ENCODE measurements around the gene IPO13.

Gene IPO13

DNA sequence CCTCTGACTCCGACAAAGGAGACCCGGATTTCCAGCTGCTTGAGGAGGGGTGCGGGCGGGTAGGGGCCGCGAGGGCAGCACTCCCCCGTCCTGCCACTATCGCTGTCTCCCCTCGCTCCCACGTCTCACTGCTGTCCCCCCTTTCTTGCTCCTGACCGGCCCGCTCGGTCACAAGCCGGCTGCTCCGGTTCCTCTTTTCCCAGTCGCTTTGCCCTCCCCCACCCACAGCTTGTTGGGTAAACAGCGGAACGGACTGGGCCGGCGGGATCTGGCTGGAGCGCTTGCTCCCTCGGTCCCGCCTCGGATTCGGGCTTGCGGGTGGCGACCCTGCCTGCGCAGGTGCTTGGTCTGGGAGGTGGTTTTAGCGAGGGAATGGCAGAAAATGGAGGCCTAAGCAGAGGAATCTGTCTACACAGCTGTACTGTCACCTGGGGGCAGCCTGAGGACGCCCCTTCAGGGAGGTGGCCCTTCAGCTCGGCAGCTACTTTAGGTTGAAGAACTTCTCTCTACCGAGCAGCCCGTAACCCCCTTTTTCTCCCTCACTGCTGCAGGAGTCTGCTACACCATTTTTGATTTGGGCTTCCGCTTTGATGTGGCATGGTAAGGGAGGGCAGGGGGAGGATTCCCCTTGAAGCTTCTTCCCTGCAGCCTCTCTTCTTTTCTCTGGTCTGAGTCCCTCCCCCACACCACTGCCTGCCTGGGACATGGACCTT is 28.7 kb downstream of the IPO13 start:
- DNase-seq: peak; percentile 86 to 93

DNA sequence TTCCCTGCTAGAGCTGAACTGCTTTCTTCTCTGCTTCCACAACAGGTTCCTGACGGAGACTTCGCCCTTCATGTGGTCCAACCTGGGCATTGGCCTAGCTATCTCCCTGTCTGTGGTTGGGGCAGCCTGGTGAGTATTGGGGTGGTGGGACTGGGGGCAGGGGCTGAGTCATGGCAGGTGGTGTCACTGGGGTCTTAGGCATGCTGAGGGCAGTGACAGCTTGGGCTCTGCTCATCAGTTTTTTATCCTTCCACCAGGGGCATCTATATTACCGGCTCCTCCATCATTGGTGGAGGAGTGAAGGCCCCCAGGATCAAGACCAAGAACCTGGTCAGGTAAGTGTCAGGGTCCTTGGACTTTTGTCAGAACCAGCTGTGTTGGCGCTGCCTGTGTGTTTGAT is 29.3 kb downstream of the IPO13 start:
- no peak for DNase-seq

DNA sequence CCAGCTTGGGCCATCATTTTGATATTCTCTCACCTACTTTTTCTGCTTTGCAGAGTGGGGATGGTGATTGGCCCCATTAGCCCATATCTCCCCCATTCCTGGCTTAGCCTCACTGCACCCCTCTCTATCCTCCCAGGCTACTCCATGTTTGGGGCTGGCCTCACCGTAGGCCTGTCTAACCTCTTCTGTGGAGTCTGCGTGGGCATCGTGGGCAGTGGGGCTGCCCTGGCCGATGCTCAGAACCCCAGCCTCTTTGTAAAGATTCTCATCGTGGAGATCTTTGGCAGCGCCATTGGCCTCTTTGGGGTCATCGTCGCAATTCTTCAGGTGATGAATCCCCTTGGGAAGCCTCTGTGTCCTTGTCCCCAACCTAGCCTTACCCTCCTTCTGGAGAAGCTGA is 30.1 kb downstream of the IPO13 start:
- no peak for DNase-seq

DNA sequence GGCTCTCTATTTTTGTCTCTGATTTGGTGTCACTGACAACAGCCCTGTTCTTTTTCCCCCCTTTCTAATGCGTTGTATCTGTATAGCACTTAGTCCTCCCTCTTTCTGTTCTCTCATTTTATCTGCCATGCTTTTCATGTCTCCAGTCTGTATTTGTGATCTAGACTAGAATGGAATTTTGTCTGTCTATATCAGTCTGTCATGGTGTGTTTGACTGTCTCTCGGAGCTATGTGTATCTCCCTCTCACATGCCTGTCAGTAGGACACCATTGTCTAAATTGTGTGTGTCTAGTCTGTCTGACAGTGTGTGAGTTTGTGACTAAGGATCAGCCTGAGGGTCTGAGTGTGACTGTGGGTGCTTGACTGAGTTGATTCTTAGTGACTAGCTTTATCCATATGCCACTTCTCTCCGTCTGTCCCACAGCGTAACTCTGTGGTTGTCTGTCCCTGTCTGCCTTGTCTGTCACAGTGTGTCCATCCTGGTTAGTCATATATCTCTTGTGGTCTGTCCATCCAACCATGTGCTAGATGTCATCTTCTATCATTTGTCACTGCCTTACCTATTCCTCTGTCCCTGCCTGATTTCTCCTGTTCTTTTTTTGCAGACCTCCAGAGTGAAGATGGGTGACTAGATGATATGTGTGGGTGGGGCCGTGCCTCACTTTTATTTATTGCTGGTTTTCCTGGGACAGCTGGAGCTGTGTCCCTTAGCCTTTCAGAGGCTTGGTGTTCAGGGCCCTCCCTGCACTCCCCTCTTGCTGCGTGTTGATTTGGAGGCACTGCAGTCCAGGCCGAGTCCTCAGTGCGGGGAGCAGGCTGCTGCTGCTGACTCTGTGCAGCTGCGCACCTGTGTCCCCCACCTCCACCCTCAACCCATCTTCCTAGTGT is 30.9 kb downstream of the IPO13 start:
- DNase-seq: no peak

DNA sequence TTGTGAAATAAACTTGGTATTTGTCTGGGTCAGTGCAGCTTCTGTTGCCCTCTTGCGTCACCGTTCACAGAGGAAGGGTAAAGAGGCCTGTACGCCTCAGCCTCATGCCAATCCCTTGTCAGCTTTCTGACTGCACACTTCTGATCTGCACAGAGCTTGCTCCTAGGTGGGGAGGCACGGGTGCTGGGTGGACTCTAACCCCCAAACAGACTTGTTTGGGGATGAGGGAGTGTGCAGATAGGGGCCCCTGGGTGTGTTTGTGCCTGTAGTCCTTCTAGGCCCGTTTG is 31.5 kb downstream of the IPO13 start:
- peak in 1 of 2 donors; percentile 5 for DNase-seq

DNA sequence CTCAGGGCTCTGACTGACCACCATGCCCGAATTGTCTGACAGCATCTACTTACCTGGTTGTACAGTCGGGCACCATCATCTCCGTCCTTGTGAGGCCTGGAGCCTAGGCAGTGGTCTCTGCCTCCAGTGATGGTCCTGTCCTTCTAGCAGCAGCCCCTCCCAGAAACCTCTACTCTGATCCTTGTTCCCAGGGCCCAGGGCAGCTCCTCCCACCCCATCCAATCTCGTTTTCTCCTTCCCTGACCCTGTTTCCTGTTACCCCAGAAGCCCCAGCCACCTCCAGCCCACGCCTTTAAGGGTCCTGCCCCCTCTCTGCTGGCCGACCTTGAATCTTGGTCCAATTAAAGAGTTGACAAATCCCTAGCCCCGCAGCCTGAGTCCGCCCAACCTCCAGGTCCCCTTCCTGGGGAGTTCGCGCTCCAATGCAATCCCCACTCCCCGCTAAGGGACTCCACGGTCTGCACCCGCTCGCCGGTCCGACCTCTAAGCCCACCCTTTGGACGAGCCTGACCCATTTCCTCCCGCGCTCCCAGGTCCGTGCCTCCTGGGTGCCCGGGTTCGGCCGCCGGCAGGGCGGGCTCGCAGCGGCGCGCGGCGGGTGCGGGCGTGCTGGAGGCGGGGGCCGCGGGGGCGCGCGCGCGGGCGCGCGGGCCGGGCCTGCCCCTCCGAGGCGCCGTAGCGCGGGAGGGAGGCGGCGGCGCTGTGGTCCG is 32.0 kb downstream of the IPO13 start, which contains the start of gene B4GALT2:
Gene B4GALT2, plus strand, starts transcription at position 660 of the 710 bp plus-strand sequence. CDS start 1,951 bp downstream, outside the sequence.
- DNase-seq: peak in 1 of 2 donors; percentile 49

DNA sequence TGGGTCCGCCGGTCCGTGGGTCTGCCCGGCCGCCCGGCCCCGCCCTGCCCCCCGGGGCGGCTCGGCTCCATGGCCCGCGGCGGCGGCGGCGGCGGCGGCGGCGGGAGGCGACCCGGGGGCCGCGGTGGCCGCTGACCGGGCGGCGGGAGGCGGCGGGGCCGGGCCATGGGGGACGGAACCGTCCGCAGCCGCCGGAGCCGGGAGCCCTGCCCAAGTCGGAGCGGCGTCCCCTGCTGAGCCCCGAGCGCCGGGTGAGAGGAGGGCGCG is 32.4 kb downstream of the IPO13 start:
- DNase-seq: no peak

DNA sequence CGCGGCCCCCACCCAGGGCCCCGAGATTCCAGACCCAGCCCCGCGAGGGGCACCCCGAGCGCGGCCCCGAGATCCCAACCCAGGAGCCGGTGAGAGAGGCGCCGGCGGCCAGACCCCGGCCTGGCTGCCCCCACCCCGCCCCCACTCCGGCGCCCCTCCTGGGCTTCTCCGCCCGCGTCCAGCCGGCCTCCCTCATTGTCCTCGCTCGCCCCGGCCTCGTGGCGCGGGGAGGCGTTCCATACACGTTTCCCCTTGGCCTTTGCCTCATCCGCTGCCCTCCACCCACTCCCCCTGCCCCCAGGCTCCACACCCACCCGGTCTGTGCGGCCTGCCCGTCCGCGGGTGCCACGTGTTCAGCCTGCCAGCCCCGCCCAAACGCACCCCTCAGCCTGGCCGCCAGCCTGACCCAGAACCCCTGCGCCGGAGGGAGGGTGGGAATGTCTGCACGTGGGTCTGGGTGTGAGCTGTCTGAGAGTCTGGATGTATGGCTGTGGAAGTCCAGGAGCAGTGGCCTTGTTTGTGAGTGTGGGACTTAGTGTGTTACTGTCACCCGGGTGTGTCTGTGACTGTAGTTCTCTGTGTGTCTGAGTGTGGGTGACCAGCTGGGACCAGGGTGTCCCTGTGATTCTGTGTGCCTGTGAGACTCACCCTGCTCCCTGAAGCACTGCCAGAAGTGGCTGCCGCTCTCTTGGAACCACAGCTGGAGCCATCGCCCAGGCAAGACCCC is 32.9 kb downstream of the IPO13 start:
- DNase-seq: peak; percentile 22 to 57

DNA sequence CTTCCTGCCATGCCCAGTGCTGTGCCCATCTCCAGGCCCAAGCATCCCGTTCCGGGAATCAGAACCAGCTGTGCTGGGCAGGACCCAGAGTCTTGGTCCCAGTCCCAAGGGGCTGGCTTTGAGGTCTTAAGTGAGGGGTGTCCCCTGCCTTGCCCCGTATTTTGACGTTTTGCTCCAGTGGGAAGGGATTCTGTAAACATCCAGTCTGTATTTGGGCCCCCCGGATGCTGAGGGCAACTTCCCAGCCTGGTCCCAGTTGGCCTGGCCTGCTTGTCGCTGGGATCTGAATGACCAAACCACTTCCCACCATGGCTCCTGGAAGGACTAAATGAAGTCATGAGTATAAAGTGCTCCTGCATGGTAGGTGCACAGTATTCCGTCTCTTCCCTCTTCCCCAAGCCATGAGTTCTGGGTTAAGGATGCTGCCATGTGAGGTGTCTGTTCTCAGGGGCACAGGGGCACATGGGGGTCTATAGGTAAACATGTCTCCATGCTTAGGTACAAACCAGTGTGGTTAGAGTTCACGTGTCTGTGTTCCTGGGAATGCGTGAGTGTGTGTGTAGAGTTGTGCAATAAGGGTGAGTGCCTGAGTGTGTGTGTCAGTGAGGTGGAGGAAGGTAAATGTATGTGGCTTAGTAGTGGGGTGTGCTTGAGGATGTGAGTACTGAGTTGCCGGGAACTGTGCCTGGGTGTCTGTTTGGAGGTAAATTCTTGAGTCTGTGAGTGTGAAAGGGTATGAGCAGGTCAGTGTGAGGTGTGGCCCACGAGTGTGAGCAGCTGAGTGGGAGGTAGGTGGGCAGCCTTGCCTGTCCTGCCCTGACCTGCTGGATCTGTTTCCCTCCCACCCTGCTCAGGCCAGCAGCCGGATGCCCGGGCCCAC is 33.7 kb downstream of the IPO13 start:
- DNase-seq: no peak

DNA sequence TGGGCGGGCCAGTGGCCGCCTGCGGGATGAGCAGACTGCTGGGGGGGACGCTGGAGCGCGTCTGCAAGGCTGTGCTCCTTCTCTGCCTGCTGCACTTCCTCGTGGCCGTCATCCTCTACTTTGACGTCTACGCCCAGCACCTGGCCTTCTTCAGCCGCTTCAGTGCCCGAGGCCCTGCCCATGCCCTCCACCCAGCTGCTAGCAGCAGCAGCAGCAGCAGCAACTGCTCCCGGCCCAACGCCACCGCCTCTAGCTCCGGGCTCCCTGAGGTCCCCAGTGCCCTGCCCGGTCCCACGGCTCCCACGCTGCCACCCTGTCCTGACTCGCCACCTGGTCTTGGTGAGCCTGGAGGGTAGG is 34.4 kb downstream of the IPO13 start:
- DNase-seq: no peak

DNA sequence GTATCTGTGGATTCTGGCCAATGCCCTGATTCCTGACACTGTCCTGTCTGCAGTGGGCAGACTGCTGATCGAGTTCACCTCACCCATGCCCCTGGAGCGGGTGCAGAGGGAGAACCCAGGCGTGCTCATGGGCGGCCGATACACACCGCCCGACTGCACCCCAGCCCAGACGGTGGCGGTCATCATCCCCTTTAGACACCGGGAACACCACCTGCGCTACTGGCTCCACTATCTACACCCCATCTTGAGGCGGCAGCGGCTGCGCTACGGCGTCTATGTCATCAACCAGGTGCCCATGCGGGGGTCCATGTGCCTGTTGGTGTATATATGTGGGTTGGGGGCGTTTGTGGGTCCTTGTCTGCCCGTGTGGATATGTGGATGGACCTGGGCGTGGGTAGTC is 34.9 kb downstream of the IPO13 start:
- no peak for DNase-seq

DNA sequence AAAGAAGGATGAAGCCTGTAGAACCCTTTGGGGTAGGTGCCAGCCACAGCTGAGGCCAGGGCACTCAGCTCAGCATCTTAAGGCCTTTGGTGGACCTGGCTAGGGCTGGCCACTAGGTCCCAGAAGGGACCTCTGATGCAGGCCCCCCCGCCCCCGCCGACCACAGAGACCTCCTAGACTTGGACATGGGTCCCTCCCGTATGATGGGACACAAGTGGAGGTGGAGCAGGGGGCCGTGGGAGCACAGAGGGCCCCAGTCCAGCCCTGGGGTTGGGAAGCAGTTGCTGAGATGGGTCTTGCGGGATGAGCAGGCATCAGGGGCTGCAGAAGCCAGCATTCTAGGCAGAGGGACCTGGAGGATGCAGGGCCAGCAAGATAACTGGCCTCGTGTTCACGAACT is 35.5 kb downstream of the IPO13 start:
- DNase-seq: no peak

DNA sequence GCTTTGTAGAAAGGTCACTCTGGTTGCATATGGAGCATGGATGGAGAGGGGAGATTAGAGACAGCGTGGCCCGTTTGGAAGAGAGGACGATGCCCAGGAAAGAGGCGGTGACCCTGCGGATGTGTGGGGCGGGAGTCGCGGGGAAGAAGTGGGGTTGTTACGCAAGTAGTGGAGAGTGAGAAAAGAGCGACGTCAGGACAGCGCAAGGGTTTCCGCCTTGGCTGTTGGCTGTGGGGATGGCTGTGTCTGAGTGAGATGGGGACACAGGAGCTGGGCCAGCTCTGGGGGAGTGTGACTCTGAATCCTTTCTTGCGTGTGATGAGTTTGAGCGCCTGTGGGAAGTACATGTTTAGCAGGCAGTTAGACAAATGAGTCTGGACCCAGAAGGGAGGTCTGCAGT is 36.1 kb downstream of the IPO13 start:
- peak; percentile 52 to 53 for DNase-seq

DNA sequence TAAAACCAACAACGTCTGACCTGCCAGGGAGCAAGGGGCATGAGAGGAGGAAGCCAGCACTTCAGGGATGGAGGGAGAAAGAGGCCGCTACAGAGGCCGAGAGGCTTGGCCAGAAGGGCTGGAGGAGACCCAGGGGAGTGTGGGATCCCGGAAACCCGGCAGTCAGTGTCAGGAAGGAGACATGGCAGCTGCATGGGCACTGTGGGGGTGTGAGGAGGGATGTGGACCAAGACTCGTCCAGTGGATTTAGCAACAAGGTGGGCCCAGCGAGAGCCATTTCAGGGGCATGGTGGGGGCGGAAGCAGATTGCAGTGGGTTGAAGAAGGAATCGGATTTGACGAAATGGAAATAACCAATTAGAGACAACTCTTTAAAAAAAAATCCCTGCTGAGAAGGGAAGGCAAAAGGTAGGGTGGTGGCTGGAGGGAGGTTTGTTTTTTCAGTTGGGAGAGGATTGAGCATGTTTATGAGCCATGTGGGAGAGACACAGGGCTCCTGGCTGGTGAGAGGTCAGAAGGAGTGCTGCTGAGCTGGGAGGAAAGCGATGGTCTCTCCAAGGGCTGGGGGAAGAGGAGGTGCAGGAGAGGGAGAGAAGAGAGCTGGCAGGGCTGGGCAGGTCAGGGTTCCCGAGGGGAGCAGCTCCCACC is 36.6 kb downstream of the IPO13 start:
- DNase-seq: no peak

DNA sequence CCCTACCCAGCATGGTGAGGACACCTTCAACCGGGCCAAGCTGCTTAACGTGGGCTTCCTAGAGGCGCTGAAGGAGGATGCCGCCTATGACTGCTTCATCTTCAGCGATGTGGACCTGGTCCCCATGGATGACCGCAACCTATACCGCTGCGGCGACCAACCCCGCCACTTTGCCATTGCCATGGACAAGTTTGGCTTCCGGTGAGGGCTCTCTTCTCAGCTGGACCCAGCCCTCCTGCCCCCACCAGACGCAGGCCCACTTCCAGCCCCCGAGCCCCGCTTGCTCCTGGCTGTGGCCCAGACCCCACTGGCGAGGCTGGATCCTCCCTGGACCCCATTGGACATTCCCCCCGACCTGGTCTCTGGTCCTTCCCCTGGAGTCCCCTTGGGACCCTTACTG is 38.1 kb downstream of the IPO13 start:
- no peak for DNase-seq

DNA sequence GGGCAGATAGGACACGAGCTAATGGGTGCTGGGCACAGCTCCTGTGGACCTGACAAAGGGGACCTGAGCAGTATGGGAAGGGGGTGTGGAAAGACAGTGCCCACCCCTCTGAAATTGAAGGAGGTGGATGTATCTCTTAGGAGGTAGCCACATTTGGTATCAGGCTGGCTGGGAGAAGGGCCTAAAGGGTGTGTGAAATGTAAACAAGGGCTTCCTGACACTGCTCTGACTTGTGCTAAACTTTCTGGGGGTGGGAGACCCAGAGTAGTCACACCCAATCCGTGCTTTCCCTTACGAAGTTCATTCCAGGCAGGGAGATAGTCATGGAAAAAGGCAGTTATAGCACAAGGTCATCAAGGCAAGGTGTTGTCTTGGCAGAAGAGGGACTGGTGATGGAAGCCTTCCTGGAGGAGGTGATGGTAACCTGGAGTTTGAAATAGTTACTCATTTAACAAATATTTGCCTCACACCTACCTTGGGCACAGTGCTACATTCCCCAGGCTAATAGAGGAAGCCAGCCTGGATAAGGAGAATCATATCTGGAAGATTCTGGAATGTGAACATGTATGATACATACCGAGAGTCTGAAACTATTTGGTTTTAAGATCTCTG is 39.3 kb downstream of the IPO13 start:
- no peak for DNase-seq

DNA sequence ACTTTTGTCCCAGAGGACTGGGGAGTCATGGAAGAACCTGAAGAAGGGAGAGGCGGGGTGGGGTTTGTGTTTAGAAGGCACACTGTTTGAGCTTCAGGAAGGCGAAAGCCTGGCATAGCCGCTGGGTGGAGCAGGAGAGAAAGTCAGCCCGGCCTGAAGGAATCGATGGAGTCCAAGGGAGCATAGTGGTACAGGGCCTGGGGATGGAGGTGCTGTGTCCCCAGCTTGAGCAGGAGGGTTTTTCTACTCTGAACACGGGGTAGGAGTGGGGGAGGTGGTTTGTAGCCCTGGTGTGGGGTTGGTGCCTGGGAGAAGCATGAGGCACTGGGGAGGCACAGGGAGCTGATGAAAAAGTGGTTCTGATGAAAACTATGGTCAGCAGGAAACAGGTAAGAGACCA is 40.0 kb downstream of the IPO13 start:
- DNase-seq: no peak

DNA sequence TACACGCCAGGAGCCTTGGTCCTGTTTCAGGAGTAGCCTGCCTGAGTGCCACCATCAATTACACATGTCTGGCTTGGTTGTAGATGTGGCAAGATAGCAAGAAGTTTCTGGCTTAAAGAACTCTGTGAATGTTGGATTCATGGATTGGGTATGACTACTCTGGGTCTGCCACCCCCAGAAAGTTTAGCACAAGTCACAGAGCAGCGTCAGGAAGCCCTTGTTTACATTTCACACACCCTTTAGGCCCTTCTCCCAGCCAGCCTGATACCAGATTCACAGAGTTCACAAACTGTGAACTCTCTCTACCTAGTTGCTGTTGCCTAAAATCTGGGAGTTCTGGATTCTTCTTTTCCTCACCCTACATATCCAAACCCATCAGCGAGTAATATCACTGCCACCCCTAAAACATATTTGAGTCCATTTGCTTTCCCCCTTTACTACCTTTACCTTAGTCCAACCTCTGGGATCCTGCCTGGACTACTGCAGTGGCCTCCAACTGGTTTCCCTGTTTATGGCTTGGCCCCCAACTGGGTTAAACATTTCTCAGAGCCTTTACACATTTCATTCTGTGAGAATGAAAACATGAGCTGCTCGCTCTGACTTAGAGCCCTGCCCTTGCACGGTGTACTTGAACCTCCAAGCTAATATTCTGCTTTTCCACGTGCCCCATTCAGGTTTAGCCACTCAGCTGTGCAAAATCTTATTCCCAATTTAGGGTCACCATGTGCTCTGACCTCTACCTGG is 40.6 kb downstream of the IPO13 start:
- DNase-seq: no peak

DNA sequence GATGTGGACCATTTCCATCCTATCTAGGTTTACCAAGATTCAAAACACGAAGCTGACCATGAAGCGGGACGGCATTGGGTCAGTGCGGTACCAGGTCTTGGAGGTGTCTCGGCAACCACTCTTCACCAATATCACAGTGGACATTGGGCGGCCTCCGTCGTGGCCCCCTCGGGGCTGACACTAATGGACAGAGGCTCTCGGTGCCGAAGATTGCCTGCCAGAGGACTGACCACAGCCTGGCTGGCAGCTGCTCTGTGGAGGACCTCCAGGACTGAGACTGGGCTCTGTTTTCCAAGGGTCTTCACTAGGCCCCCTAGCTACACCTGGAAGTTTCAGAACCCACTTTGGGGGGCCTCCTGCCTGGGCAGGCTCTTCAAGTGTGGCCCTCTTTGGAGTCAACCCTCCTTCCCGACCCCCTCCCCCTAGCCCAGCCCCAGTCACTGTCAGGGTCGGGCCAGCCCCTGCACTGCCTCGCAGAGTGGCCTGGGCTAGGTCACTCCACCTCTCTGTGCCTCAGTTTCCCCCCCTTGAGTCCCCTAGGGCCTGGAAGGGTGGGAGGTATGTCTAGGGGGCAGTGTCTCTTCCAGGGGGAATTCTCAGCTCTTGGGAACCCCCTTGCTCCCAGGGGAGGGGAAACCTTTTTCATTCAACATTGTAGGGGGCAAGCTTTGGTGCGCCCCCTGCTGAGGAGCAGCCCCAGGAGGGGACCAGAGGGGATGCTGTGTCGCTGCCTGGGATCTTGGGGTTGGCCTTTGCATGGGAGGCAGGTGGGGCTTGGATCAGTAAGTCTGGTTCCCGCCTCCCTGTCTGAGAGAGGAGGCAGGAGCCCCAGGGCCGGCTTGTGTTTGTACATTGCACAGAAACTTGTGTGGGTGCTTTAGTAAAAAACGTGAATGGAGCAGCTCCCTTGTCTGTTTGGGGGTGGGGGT is 43.8 kb downstream of the IPO13 start:
- DNase-seq: no peak

DNA sequence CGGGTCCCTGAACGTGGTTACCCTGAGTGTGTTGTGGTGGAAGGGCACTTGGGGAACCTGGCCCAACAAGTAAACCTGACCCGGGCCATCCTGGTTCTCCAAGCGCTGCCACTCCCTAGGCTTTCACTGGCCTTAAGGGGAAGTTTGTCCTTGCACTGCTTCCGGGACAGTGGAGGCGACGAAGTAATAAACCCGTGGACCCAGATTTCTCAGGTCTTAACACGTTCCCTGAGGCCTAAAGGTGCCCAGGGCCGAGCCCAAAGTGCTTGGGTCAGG is 44.4 kb downstream of the IPO13 start:
- DNase-seq: no peak

Data from inflammatory macrophage (primary cell).